ENCODE measurements around the gene SMIM14.

GRCh38 chr4:39655211-39655610, 16.5 kb upstream of the SMIM14 start:
- no peak for TF ChIP-seq CTCF (IDR thresholded peaks at IDR 0.05; ENCODE audit: insufficient read depth, low read length, poor library complexity, severe bottlenecking)
- no peak for TF ChIP-seq EZH2phosphoT487 (conservative IDR thresholded peaks at IDR 0.05; ENCODE audit: low read length)
